Lower leg skin (tissue), 3 donors: ENCODE results near the gene LRRC72.

Experiments
- POLR2A ChIP-seq, 2 donors: fragments of 450-650 bp; IDR thresholded peaks; one replicate each; pipeline ENCODE4 v1.6.1; 2016 to 2017; ENCODE audit warnings: antibody characterized with exemption in 2 of 2, mild to moderate bottlenecking in 1 of 2, moderate library complexity in 1 of 2
- TF ChIP-seq, protein P1 (sequence below), 3 donors: fragments of 450-650 bp; IDR thresholded peaks; one replicate each; pipeline ENCODE4 v1.5.1; 2016; ENCODE audit warnings: antibody characterized with exemption in 3 of 3, mild to moderate bottlenecking in 3 of 3, moderate library complexity in 2 of 3

GRCh38 chr7:16528520-16528919 lies 1.9 kb downstream of the LRRC72 start:
- TF ChIP-seq, protein P1, sequence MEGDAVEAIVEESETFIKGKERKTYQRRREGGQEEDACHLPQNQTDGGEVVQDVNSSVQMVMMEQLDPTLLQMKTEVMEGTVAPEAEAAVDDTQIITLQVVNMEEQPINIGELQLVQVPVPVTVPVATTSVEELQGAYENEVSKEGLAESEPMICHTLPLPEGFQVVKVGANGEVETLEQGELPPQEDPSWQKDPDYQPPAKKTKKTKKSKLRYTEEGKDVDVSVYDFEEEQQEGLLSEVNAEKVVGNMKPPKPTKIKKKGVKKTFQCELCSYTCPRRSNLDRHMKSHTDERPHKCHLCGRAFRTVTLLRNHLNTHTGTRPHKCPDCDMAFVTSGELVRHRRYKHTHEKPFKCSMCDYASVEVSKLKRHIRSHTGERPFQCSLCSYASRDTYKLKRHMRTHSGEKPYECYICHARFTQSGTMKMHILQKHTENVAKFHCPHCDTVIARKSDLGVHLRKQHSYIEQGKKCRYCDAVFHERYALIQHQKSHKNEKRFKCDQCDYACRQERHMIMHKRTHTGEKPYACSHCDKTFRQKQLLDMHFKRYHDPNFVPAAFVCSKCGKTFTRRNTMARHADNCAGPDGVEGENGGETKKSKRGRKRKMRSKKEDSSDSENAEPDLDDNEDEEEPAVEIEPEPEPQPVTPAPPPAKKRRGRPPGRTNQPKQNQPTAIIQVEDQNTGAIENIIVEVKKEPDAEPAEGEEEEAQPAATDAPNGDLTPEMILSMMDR (IDR thresholded peaks at IDR 0.05): no peak
- no peak for TF ChIP-seq POLR2A (IDR thresholded peaks at IDR 0.05)
